Right lobe of liver (tissue), 6 donors: Measurements from ENCODE around the gene SPC24. TPM values are rescaled to one million over a fixed set of nuclear protein-coding genes. Genes with fewer than 3 reads are reported as not detected.
A peak's percentile ranks its signal among the peaks of the same experiment; 100 is the strongest.

Experiments used
- ATAC-seq, 4 donors: fragments of 200-7000 bp; cut with Tn5 transposase; one replicate each; pipeline ENCODE4 v1.9.1; 2020; ENCODE audit warnings: mild to moderate bottlenecking in 4 of 4, moderate library complexity in 4 of 4
- DNase-seq, 3 donors: peaks; one replicate each; pipeline ENCODE4 v3.0.0-alpha.2; 2020
- H3K27ac ChIP-seq, 3 donors: fragments of 200-600 bp; one replicate each; pipeline ENCODE4 v1.8.0; 2022
- H3K27me3 ChIP-seq, 2 donors: fragments of 200-600 bp; one replicate each; pipeline ENCODE4 v1.8.0; 2022
- H3K36me3 ChIP-seq, 4 donors: fragments of 200-600 bp; sonication (generic) in 1 of 4; one replicate each; pipeline versions ENCODE4 v1.5.1 to v1.8.0; 2017 to 2022; ENCODE audit warnings: control low read depth in 1 of 4
- H3K4me1 ChIP-seq, 4 donors: fragments of 200-600 bp; sonication (generic) in 1 of 4; one replicate each; pipeline versions ENCODE4 v1.5.1 to v1.8.0; 2017 to 2022; ENCODE audit warnings: control low read depth in 1 of 4
- H3K4me3 ChIP-seq, 3 donors: fragments of 200-600 bp; one replicate each; pipeline ENCODE4 v1.8.0; 2022
- H3K9me3 ChIP-seq, 4 donors: fragments of 200-600 bp; sonication (generic) in 1 of 4; one replicate each; pipeline versions ENCODE4 v1.5.1 to v1.8.0; 2017 to 2022; ENCODE audit warnings: control low read depth in 1 of 4
- POLR2A ChIP-seq: fragments of 450-650 bp; IDR thresholded peaks from one replicate; pipeline ENCODE4 v1.6.1; 2017; ENCODE audit warnings: antibody characterized with exemption, mild to moderate bottlenecking
- WGBS: methylation state at CpG from one replicate; pipeline ENCODE4 v1.1.6; 2018; ENCODE audit warnings: low coverage, low lambda C conversion rate; ENCODE audit not compliant: insufficient coverage; ENCODE audit errors: missing lambda C conversion rate; 5-methylcytosine and 5-hydroxymethylcytosine counted together
- intact Hi-C, 2 donors: fragments of 100-400 bp; cut with DNase I; formaldehyde crosslinking; loops; one replicate each; pipeline versions ENCODE4 v1.11.2 to v1.14.1; 2022
- total RNA-seq, 6 experiments: library from RNA; depleted of rRNA in 2 of 6; stranded (reverse); fragments of >200 nt in 2 of 6; fragmentation: NEBNext Ultra II Directional in 3 of 6; extraction: Animal tissue kit (Norgen Biotek cat#: 25700) in 3 of 6; gene quantifications; one replicate each; pipeline versions ENCODE4 v1.1.0 to v1.2.4, GENCODE V29; 2016 to 2023
- TF ChIP-seq, protein P1 (sequence below), 4 donors: fragments of 200-600 bp in 3 of 4; fragments of 450-650 bp in 1 of 4; IDR thresholded peaks; one replicate each; pipeline versions ENCODE4 v1.5.1 to v1.8.0; 2016 to 2022; ENCODE audit warnings: antibody characterized with exemption in 4 of 4, mild to moderate bottlenecking in 2 of 4
- donor health status: DM: no; HTN: yes; CAD: no.
- donor health status: DM: no; HTN: no; CAD: no.
- donor health status: DM: no; HTN: no; CAD: no.
- donor health status: DM: no; HTN: yes; CAD: no.
- donor health status: DM: no; HTN: yes; CAD: no.

Gene SPC24
- total RNA-seq, 6 experiments from 2014 or later = 0.90 to 3.8 (median 2.2) TPM

DNA sequence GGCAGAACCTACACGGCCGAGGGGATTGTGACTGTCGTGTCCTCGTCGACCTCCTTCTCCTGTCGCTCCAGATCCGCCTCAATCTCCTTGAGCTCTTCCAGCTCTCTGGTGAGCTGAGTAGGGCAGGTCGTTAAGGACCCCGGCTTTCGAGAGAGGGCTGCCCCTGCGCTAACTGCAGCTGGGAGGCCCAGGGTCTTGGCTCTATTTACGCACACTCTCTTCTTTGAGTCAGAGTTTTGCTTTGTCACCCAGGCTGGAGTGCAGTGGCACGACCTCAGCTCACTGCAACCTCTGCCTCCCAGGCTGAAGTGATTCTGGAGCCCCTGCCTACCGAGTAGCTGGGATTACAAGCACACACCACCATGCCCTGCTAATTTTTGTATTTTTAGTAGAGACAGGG is 7.6 kb downstream of the SPC24 start:
- no peak overlapping the region for H3K27ac ChIP-seq

DNA sequence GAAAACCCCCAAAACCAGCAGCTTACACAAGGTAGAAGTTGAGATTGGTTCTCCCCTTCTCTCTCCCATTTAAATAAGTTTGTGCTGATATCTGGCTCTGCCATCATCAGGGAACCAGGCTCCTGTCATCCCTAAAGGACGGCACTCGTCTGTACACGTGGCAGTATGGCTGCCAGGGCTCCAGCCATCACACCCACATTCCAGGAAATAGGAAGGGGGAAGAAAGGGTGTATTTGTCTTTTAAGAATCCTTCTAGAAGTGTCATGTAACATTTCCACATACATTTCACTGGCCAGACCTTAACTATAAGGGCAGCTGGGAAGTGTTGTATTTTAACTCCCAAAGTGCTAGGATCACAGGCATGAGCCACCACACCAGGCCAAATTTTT is 10.1 kb downstream of the SPC24 start:
- no peak overlapping the region for H3K27ac ChIP-seq
- intact Hi-C loops = no loop called here

More for the DNA sequence above, 7.6 kb downstream of the SPC24 start:
- Histone ChIP-seq H3K4me3 (no peak overlapping the region), H3K9me3 (no peaks in the 10 kb centered on the region), H3K4me1 (peaks cover 0 to 21% (median 10%) of the 10 kb centered on the region in 4 donors), H3K36me3 (no peaks in the 10 kb centered on the region), H3K27me3 (no peaks in the 10 kb centered on the region)
- DNase-seq (no peak), ATAC-seq (no peak)
- intact Hi-C loops = no loop called here
- WGBS = 84% methylated on average over 9 of the region's 14 CpGs
- TF ChIP-seq, protein P1, sequence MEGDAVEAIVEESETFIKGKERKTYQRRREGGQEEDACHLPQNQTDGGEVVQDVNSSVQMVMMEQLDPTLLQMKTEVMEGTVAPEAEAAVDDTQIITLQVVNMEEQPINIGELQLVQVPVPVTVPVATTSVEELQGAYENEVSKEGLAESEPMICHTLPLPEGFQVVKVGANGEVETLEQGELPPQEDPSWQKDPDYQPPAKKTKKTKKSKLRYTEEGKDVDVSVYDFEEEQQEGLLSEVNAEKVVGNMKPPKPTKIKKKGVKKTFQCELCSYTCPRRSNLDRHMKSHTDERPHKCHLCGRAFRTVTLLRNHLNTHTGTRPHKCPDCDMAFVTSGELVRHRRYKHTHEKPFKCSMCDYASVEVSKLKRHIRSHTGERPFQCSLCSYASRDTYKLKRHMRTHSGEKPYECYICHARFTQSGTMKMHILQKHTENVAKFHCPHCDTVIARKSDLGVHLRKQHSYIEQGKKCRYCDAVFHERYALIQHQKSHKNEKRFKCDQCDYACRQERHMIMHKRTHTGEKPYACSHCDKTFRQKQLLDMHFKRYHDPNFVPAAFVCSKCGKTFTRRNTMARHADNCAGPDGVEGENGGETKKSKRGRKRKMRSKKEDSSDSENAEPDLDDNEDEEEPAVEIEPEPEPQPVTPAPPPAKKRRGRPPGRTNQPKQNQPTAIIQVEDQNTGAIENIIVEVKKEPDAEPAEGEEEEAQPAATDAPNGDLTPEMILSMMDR (IDR thresholded peaks at IDR 0.05) = no peak
- no peak for TF ChIP-seq POLR2A

DNA sequence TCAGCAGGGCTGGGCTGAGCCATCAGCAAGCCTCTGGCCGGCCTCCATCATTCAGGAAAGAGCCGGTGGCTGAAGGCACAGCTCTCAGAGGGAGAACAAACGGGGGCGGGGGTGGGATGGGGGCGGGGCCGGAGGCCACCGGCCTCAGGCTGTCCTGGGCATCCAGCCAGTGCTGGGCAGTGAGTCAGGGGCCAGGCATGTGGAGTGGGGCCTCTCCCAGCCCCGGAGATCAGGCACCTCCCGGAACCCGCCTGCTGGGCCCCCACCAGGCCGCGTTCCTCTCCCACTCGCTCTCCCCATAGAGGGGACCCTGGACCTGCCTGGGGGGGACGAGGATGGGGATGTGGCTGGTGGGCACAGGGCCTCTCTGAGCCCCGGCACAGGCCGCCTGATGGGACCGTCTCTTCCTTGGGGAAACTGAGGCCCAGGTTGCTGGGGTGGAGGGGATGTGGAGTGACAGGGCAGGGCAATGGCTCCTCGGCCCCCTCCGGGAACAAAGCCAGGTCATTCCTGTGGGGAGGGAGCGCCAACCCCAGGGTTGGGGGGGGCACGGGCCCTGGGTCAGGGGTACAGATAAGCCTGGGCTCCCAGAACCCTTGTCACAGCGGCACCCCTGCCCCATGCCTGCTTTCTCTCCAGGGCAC is 12.9 kb downstream of the SPC24 start:
- Histone ChIP-seq H3K27me3 (no peaks in the 10 kb centered on the region), H3K4me1 (peaks cover 0 to 43% (median 22%) of the 10 kb centered on the region in 4 donors), H3K9me3 (no peaks in the 10 kb centered on the region), H3K4me3 (peak overlapping the region in 2 of 3 donors; percentile 12), H3K36me3 (no peaks in the 10 kb centered on the region), H3K27ac (peak overlapping the region; percentile 76 to 95 (median 87))
- TF ChIP-seq, protein P1 (IDR thresholded peaks at IDR 0.05) = no peak
- no peak for TF ChIP-seq POLR2A
- intact Hi-C loops = no loop called here
- ATAC-seq (peak; percentile 50 to 71 (median 70)), DNase-seq (peak; percentile 82 to 92 (median 84))
- WGBS = 0% methylated on average over 1 of the region's 22 CpGs

More for the DNA sequence above, 10.1 kb downstream of the SPC24 start:
- Histone ChIP-seq H3K4me3 (no peak overlapping the region), H3K27me3 (no peaks in the 10 kb centered on the region), H3K9me3 (no peaks in the 10 kb centered on the region), H3K4me1 (peaks cover 0 to 26% (median 11%) of the 10 kb centered on the region in 4 donors), H3K36me3 (no peaks in the 10 kb centered on the region)
- no peak for TF ChIP-seq POLR2A
- TF ChIP-seq, protein P1 (IDR thresholded peaks at IDR 0.05) = no peak
- 80% methylated on average over 1 of the region's 3 CpGs for WGBS
- ATAC-seq = no peak
- no peak for DNase-seq

DNA sequence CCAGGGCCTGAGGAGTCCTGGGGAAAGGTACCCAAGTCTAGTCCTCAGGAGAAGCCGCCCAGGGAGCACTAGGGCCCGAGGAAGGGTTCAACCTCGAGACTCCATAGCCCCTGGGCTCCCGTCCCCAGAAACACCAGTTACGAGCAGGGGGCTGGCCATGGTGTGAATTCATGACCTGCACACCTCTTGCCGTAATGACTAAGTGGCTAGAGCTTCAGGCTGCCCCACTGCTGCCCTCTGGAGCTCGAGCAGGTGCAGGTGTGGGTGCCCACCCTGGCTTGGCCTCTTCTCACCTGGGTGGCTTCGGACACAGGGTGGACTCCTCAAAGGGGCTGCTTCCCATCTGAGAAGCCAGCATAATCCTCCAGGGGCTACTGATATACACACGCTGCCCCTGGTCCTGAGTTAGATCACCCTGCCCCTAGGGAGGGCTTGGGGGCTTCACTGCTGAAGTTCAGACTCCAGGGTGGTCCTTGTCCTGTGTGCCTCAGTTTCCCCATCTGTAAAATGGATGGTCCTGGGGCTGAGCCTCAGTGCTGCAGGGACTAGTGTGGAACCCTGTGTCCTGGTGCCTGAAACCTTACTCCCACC is 13.6 kb downstream of the SPC24 start:
- intact Hi-C loops = no loop called here
- ATAC-seq = no peak
- no peak for DNase-seq
- Histone ChIP-seq H3K36me3 (no peaks in the 10 kb centered on the region), H3K4me1 (peaks cover 0 to 43% (median 23%) of the 10 kb centered on the region in 4 donors), H3K9me3 (no peaks in the 10 kb centered on the region), H3K27ac (peak overlapping the region; percentile 45 to 95 (median 76)), H3K27me3 (no peaks in the 10 kb centered on the region), H3K4me3 (no peak overlapping the region)
- WGBS = 40% methylated on average over 2 of the region's 9 CpGs
- TF ChIP-seq POLR2A = no peak
- TF ChIP-seq, protein P1 (IDR thresholded peaks at IDR 0.05) = peak in 1 of 4 donors; percentile 10
